ENCODE results near the gene CHD6. TPM values are rescaled to one million over a fixed set of nuclear protein-coding genes. Genes with fewer than 3 reads are reported as not detected.
"Not testable (repeated sequence)": the region's sequence is repeated elsewhere in the genome, so short reads cannot be mapped to it uniquely, and the experiment has no call there.

CHD6 gene
- total RNA-seq, 1 experiment from 2014 or later: 8.5 TPM

- no peak for DNase-seq (ENCODE audit: low spot score)
These were observed 71.0 kb downstream of the CHD6 start for GRCh38 chr20:41547221-41547620.

- DNase-seq (ENCODE audit: low spot score): no peak
These were observed 71.6 kb downstream of the CHD6 start for GRCh38 chr20:41546535-41546934.

GRCh38 chr20:41544472-41544871 is 73.7 kb downstream of the CHD6 start:
- no peak for DNase-seq (ENCODE audit: low spot score)

GRCh38 chr20:41540918-41541317 is 77.3 kb downstream of the CHD6 start:
- DNase-seq (ENCODE audit: low spot score): no peak

- no peak for DNase-seq (ENCODE audit: low spot score)
These were observed 77.7 kb downstream of the CHD6 start for GRCh38 chr20:41540459-41540858.

GRCh38 chr20:41538810-41539596 is 79.2 kb downstream of the CHD6 start:
- no peak for DNase-seq (ENCODE audit: low spot score)

GRCh38 chr20:41537865-41538264 is 80.3 kb downstream of the CHD6 start:
- DNase-seq (ENCODE audit: low spot score): no peak

GRCh38 chr20:41535551-41535950 is 82.6 kb downstream of the CHD6 start:
- DNase-seq (ENCODE audit: low spot score): not testable (repeated sequence)

GRCh38 chr20:41534842-41535241 is 83.3 kb downstream of the CHD6 start:
- no peak for DNase-seq (ENCODE audit: low spot score)

GRCh38 chr20:41534170-41534569 is 84.0 kb downstream of the CHD6 start:
- DNase-seq (ENCODE audit: low spot score): no peak

- no peak for DNase-seq (ENCODE audit: low spot score)
These were observed 84.5 kb downstream of the CHD6 start for GRCh38 chr20:41533537-41534136.

GRCh38 chr20:41532935-41533334 is 85.2 kb downstream of the CHD6 start:
- DNase-seq (ENCODE audit: low spot score): no peak

GRCh38 chr20:41531518-41532275 is 86.5 kb downstream of the CHD6 start:
- no peak for DNase-seq (ENCODE audit: low spot score)

GRCh38 chr20:41530923-41531322 is 87.3 kb downstream of the CHD6 start:
- no peak for DNase-seq (ENCODE audit: low spot score)

- DNase-seq (ENCODE audit: low spot score): no peak
These were observed 91.8 kb downstream of the CHD6 start for GRCh38 chr20:41526327-41526726.

- DNase-seq (ENCODE audit: low spot score): no peak
These were observed 93.1 kb downstream of the CHD6 start for GRCh38 chr20:41524980-41525613.

GRCh38 chr20:41523857-41524256 is 94.3 kb downstream of the CHD6 start:
- DNase-seq (ENCODE audit: low spot score): no peak

- no peak for DNase-seq (ENCODE audit: low spot score)
These were observed 104.3 kb downstream of the CHD6 start for GRCh38 chr20:41513829-41514228.

- no peak for DNase-seq (ENCODE audit: low spot score)
These were observed 105.6 kb downstream of the CHD6 start for GRCh38 chr20:41512624-41513023.

GRCh38 chr20:41510847-41511450 is 107.2 kb downstream of the CHD6 start:
- DNase-seq (ENCODE audit: low spot score): no peak

GRCh38 chr20:41510224-41510623 is 108.0 kb downstream of the CHD6 start:
- DNase-seq (ENCODE audit: low spot score): no peak
